GM21576 (cell line): ENCODE measurements around the gene TBCE.

ENCODE experiments used
- ATAC-seq: cut with Tn5 transposase; IDR thresholded peaks from one replicate; pipeline ENCODE4 v1.9.1; 2021; ENCODE audit warnings: mild to moderate bottlenecking, moderate library complexity; ENCODE audit not compliant: unreplicated experiment

TBCE gene

GRCh38 chr1:235367000-235367908 is at the start of gene TBCE:
TBCE (plus strand) TSS chr1:235367427; CDS start chr1:235380050, 12,623 bp downstream.
- peak; percentile 100 for ATAC-seq

GRCh38 chr1:235319255-235319654 is 48.0 kb upstream of the TBCE start:
- ATAC-seq, result no peak

GRCh38 chr1:235320521-235321179 is 46.6 kb upstream of the TBCE start:
- ATAC-seq, result no peak

GRCh38 chr1:235324296-235324695 is 42.9 kb upstream of the TBCE start:
- ATAC-seq, result no peak

- no peak for ATAC-seq
Observed at GRCh38 chr1:235325139-235325538, 42.1 kb upstream of the TBCE start.

GRCh38 chr1:235325854-235326253 is 41.4 kb upstream of the TBCE start:
- ATAC-seq, result no peak

- ATAC-seq, result no peak
Observed at GRCh38 chr1:235326719-235327558, 40.3 kb upstream of the TBCE start.

- peak; percentile 4 for ATAC-seq
Observed at GRCh38 chr1:235327559-235328270, 39.5 kb upstream of the TBCE start, which contains the start of gene ARID4B. ARID4B (minus strand) TSS chr1:235328179; CDS start chr1:235326919, 1,260 bp downstream.

- peak; percentile 62 for ATAC-seq
Observed at GRCh38 chr1:235328271-235329138, 38.7 kb upstream of the TBCE start, which contains the start of gene GGPS1. GGPS1 (plus strand) TSS chr1:235328570; CDS start chr1:235335265, 6,695 bp downstream.

GRCh38 chr1:235329139-235329902 is 37.9 kb upstream of the TBCE start:
- ATAC-seq, result peak; percentile 28

GRCh38 chr1:235330918-235331285 is 36.3 kb upstream of the TBCE start:
- ATAC-seq, result no peak

GRCh38 chr1:235331401-235331800 is 35.8 kb upstream of the TBCE start:
- no peak for ATAC-seq

GRCh38 chr1:235336903-235337302 is 30.3 kb upstream of the TBCE start:
- no peak for ATAC-seq

- no peak for ATAC-seq
Observed at GRCh38 chr1:235339746-235340145, 27.5 kb upstream of the TBCE start.

GRCh38 chr1:235341334-235341733 is 25.9 kb upstream of the TBCE start:
- ATAC-seq, result no peak

- no peak for ATAC-seq
Observed at GRCh38 chr1:235342039-235342438, 25.2 kb upstream of the TBCE start.

- ATAC-seq, result no peak
Observed at GRCh38 chr1:235342471-235342870, 24.8 kb upstream of the TBCE start.

- no peak for ATAC-seq
Observed at GRCh38 chr1:235343726-235344125, 23.5 kb upstream of the TBCE start.

- no peak for ATAC-seq
Observed at GRCh38 chr1:235351441-235351840, 15.8 kb upstream of the TBCE start.
